ENCODE results near the gene FAM89A.
"Not testable (repeated sequence)": the region's sequence is repeated elsewhere in the genome, so short reads cannot be mapped to it uniquely, and the experiment has no call there.

FAM89A gene

DNA sequence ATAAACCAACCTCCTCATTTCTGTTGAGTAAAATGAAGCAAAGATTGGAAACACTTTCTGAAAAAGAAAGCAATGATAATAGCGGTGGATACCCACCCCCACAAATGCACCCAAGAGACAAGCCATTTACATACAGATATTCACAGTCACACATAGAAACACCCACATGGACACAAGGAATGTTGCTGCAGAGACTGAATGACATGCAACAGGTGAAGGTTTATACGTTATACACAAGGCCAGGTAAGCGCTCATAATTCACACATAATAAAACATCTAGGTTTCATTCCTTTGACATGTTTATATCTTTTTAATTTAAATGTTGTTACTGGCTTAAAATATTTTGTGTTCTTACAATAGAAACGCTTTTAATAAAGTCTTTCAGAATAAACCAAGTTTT, 39.9 kb downstream of the FAM89A start:
- in situ Hi-C loops (cut with MboI; ENCODE audit: low sequenced_read_pairs) = no loop called here

DNA sequence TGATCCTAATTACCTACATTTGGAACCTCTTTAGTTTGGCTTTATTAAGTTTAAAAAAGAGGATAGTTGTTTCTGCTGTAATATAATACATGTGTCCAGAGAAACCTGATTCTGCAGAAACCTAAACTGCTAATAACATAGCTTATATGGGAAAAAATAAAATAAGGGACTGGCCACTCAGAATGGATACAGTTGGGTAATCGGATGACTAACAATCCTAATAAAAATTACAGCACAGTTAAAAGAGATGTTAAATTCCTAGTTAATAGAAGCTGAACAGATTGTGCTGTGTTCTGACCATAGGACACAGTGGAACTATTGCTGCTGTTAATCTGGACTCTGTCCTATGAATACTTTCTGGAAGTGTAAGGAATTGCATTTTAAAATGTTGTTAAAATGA, 45.2 kb downstream of the FAM89A start:
- in situ Hi-C loops (cut with MboI; ENCODE audit: low sequenced_read_pairs) = no loop called here

DNA sequence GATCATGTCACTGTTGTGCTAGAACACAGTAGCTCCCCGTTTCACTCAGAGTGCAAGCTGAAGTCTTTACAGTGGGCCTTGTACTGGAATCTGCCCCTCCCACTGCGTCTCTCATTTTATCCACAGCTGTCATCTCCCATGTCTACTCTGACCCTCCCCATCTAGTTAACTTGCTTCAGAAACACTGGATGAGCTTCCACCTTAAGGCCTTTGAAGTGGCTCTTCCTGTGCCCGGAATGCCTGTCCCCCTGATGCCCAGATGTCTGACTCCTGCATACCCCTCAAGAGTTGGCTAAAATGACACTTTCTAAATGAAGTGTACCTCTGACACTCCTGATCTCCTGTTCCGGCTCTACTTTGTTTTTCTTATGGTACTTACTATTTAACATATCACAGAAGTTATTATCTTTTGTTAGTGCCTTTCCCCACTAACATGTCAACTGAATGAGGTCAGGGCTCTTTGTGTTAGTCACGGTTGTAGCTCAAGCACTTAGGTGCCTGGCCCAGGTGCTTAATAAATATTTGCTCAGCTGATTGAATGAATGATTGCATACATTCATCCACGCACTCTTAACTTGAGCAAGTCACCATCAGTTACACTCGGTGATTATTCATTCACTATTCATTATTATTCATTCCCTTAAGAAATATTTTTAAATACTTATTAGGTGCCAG, 47.8 kb downstream of the FAM89A start:
- in situ Hi-C loops (cut with MboI; ENCODE audit: low sequenced_read_pairs) = no loop called here

DNA sequence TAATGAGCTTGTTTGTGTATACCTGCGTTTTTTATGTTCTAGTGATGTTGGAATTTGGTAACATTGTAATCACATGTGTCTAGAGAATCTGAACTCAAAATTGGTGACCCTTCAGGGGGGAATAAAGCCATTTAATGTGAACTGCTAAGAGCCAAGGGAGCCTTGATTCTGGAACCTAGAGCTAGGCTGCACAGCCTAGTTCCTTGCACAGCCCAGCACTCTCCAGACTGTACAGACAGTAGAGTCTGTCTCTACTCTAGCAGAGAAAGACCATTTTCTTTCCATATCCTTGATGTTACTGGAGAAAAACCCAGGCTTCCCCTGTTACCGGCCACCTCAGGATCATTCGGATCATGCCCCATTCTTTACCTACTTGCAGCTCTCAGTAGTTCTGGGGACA, 52.6 kb downstream of the FAM89A start:
- in situ Hi-C loops (cut with MboI; ENCODE audit: low sequenced_read_pairs) = no loop called here

DNA sequence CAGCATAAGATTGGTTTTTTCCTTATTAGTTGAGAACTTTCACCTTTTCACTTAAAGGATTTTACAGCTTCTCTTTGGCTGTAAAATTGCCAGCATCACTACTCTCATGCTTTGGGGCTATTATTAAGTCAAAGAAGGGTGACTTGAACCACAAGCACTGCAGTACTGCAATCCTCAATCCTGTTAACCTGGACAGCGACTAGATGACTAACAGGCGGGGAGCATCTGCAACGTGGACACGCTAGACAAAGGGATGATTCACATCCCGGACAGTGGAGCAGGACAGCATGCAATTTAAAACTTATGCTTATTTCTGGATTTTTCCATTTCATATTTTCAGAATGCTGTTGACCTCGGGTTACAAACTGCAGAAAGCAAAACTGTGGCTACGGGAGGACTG, 53.1 kb downstream of the FAM89A start:
- in situ Hi-C loops (cut with MboI; ENCODE audit: low sequenced_read_pairs) = no loop called here

DNA sequence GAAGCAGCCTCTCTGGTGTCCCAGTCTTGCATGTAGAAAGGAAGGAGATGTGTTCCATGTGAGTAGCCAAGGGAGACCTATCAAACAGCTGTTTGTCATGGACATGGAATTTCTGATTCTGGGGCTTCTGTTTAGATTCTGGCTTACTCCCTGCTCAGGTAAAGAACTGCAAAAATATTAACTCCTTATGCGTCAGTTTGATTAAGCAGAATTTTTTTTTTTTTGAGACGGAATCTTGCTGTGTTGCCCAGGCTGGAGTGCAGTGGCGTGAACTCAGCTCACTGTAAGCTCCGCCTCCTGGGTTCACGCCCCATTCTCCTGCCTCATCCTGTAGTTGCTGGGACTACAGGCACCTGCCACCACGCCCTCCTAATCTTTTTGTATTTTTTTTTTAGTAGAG, 54.3 kb downstream of the FAM89A start:
- in situ Hi-C loops (cut with MboI; ENCODE audit: low sequenced_read_pairs) = no loop called here

DNA sequence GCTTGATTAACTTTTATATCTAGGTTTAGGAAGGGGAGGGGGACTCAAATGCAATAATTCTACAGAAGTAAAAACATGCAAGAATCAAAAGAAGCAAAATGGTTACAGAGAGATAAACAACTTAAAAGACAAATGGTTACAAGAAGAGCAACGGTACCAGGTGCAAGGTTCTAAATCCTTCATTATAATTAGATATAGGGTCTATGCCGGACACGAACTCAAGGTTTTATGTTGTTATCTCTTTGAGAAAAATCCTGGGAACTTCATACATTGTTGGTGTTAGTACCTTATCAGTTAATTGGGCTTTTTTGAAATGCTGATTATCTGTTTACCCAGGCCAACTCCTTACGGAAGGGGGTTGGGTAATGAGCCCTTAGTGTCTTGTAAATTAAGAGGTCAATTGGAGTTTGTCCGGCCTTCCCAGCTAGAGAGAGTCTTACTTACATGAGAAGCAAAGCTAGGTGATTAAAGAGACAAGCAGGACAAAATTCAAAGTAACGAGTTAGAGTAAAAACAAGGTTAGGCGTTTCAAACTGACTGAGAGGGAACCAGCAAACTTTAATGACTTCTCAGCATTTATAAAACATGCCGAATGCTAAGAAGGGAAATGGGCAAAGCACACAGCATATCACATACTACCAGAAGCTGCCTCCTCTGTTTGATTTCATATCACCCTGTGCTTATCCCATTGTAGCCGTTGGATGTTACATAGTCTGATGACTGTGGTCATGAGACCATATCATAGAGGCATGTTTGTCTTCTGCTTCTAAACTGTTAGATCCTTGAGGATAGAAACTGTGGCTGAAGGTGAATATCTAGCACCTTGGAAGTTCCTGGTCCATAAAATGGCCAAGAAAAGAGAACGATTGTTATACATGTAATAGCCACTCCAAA, 55.2 kb downstream of the FAM89A start:
- in situ Hi-C loops (cut with MboI; ENCODE audit: low sequenced_read_pairs) = not testable (repeated sequence)

DNA sequence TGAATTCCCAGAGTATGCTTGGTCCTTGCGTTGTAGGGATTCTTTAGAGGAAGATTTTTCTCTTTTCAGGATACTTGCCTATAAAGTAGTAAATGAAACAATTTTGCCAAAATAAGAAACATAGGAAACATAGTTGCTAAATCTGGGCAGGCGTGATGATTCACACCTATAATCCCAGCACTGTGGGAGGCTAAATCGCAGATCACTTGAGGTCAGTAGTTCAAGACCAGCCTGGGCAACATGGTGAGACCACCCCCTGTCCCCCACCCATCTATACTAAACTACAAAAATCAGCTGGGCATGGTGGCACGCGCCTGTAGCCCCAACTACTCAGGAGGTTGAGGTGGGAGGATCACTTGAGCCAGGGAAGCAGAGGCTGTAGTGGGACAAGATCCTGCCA, 56.2 kb downstream of the FAM89A start:
- in situ Hi-C loops (cut with MboI; ENCODE audit: low sequenced_read_pairs) = no loop called here

DNA sequence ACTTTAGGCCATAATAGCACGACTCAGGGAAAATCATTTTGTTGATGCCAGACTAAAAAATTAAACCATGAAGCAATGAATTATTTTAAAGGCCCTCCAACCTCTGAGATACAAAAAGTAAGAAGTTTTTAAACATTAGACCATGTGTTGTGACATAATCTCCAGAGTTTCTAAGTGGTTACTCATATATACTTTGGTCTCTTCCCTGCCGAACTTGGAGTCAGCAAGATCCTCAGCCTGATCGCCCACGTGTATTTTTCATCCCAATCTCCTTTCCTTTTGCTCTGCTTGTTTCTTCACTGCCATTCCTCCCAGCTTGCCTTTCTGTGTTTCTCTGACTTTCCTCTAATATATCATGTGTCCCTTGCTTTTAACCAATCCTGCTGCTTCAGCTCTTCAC, 57.4 kb downstream of the FAM89A start:
- in situ Hi-C loops (cut with MboI; ENCODE audit: low sequenced_read_pairs) = no loop called here

DNA sequence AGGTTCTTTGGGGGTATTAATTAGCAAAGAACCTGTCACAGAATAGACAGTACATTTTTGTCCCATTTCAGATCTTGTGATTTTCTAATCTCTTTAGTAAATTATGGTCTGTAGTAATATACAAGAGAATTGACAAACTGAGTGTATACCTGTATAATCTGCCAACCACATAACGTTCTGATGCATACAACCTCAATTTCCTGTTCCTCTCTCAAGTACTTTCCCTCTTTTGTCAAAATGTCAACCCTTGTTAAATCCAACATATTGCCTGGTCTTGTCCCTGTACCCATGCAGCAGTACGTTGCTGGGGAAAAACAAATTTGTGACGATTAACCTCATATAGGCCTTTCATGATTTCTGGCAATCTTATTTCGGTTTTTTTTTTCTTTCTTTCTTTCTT, 60.1 kb downstream of the FAM89A start:
- in situ Hi-C loops (cut with MboI; ENCODE audit: low sequenced_read_pairs) = no loop called here

DNA sequence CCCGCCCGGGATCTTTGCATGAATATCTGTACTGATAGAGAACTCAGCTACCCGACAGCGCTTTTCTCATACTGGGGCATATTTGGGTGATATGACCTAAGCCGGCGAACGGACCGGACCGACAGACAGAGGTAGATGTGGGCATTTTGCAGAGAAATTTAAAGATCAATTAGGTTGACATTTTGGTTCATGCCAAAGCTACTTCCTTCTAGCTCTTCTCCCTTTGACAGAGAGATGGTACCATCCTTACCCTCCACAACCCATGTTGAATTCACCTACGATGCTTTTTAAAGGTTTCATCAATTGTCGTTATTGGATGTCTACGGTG, 60.7 kb downstream of the FAM89A start:
- in situ Hi-C loops (cut with MboI; ENCODE audit: low sequenced_read_pairs) = no loop called here

DNA sequence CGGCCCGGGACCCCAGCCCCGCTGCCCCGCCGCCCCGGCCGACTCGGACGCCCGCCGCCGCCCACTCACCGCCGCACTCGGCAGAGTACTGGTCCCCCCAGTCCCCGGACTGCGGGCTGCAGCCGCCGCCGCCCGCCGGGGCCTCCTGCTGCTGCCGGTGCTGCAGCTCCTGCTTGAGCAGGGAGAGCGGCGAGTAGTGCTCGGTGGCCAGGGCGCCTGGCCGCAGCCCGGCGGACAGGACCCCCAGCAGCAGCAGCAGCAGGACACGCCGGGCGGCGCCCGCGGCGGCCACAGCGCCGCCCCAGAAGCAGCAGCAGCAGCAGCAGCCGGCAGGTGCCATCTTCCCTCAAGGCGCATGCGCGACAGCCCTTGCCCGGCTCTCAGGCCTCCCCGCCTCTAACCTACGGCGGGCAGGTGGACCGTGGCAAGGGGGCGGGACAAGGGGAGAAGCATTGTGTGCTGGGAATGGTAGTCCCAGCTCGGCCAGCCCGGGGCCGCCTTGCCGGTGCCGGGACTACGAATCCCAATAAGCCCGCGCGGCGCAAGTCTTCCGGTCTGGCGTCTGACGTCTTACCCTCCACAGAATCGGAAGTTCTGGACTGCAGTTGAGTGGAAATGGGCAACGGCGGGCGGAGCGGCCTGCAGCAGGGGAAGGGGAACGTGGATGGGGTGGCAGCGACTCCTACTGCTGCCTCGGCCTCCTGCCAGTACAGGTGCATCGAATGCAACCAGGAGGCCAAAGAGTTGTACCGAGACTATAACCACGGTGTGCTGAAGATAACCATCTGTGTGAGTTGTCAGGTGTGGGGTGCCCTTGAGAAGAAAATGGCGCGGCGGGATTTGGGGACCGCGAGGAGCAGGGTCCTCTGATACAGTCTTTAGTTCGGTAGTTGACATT, 61.3 kb downstream of the FAM89A start, which contains the start of the genes ARV1 and TTC13:
Gene ARV1, plus strand, starts transcription at position 604 of the 898 bp plus-strand sequence. Its CDS starts 12 bp downstream, at position 616.
Gene TTC13, minus strand, starts transcription at position 371 of the 898 bp plus-strand sequence. Its CDS starts 31 bp downstream, at position 340.
- in situ Hi-C loops (cut with MboI; ENCODE audit: low sequenced_read_pairs) = no loop called here

DNA sequence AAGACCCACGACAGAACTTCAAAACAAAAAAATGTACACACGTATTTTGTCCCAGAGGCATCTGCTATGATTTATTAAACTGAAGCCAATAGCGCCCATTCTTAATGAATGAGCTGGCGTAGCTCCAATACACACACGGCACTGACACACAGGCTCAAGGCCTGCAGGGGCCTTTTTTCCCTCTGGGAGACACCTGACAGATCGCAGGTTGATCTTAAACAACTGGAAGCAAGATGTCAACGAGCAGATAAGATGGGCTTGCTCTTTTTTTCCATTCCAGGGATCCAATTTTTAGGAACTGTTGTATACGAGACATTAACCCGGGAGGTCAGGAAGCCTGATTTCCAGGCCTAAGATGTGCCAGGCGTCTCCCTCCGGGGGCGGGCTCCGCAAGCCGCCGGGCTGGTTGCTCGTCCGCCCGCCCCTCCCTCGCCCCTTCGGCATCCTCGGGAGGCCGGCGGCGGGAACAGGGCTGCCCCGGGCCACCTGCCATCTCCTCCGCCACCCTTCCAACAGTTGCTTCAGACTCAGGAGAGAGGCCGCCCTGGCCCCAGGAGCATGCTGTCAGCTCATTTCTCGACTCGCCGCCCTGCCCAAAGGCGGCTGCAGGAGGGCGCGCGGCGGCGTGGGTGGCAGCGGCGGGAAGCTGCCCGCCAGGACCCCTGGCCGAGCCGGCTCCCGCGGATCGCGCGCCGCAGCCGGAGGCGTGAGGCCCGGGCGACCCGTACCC, 62.1 kb downstream of the FAM89A start:
- in situ Hi-C loops (cut with MboI; ENCODE audit: low sequenced_read_pairs) = no loop called here

DNA sequence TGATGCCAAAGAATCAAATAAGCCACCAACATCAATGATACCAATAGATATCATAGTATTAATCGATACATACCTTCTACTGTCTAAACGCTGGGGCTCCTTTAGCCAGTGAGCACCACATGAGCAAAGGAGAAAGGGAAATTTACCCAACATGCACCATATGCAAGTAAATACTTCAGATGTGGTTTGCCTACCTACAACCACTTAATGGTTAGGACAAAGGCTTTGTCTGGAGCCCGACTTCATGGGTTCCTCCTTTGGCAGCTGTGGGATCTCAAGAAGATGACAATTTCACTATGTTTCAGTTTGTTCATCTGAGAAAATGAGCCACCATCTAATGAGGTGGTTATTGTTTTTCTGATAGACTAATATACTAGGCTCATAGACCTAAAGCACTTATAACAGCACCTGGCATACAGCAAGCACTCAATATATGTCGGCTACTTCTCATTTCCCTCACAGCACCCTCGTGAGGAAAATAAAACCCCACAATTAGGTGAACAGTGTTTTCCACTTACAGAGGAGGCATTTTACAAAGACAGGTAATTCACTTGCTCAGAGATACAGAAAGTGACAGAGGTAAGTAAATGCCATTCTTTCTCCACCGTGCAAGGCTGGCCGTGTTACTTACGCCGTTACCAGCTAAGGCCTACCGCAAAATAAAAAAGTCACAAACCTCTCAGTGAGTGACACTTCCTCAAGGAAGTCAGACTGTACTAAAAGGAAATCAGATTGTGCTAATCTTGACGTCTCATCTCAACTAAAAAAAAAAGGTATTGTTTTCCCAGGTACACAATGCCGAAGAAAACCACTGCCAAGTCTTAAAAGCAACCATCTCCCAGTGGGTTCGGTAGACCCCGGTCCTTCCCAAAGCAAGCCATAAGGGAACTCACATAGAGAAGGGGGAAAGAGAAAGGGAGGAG, 63.0 kb downstream of the FAM89A start:
- in situ Hi-C loops (cut with MboI; ENCODE audit: low sequenced_read_pairs) = no loop called here

DNA sequence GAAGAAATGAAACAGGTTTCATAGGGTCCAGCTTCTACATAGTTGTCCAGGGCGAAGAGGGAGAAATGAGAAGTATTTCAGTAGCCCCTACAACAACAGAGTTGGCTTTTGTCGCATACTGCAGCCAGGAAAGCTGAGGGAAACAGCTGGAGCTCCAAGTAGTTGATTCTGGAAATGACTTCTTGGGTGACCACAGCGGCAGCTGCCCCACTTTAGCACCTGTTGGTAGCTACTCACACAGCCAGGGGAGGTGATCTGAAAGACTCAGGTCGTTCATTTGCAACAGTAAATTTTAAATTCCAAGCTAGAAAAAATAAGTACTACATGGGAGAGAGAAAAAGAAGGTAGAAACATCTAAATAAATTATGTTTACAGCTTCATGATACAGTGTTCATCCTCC, 63.7 kb downstream of the FAM89A start:
- in situ Hi-C loops (cut with MboI; ENCODE audit: low sequenced_read_pairs) = no loop called here

DNA sequence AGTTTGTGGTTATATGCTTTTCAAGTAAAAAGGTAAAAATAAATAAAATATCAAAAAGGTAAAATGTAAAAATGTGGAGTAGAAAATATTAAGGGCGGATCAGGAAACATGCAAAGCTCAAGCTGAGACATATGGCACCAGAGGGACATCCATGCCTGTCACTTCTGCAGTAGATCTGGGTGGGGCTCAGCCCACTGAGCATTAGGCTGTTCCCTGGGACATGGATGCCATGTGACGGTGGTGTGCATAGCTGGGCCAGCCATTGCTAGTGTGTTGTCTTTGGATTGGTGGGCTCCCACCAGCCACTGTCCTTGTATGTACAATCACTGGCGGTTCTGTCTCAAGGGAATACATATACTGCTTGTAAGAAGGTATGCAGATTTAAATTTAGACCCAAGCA, 64.4 kb downstream of the FAM89A start:
- in situ Hi-C loops (cut with MboI; ENCODE audit: low sequenced_read_pairs) = no loop called here

DNA sequence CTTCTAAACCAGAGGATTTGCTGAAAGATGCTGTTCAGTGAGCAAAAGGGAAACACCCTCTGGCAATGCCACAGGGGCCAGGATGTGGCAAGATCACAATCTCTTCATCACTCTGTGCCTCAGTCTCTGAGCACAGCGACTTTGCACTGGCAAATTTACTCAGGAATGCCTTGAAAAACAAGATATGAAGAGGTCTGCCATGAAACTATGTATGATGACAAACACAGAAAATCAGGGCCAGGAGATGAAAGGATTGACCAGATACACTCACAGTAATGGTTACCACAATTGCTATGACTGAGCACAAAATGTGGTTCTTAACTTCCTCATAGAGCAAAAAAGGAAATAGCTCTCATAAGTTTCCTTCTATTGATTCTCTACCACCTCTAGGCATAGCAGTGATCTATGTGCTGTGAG, 67.2 kb downstream of the FAM89A start:
- in situ Hi-C loops (cut with MboI; ENCODE audit: low sequenced_read_pairs) = no loop called here

DNA sequence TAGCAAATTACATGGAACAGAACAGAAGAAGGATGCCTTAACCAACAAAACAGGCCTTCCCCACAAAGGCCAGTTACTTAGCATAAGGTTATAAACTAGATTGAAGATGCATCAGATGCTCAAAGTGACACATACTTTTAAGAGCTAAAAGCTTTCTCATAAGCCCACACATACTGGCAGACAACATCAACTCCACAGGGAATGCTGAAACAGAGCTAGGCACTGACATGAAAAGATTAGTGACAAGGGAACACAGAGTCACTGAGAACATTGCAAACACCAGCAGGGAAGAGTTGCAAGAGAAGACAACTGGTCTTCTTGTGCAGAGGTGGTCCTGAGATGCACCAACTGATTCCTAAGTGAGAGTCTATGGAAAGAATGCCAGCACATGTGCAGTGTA, 68.3 kb downstream of the FAM89A start:
- in situ Hi-C loops (cut with MboI; ENCODE audit: low sequenced_read_pairs) = no loop called here

DNA sequence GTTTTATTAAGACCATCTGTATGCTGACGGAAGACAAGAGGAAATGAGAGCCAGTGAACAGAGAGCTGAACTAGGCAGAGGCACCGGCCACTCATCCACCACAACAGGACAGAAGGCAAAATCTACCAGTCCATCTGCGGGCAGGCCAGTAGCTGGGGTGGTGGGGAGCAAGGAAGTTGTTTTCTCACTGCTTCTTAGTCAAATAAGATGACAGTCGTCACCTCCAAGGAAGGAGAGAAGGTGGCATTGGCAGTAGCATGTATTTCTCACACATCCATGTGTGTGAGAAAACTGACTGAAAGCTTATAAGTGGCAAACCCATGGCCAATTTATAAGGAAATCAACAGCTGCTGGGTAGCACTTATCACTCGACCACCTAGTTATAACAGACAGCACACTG, 69.6 kb downstream of the FAM89A start:
- in situ Hi-C loops (cut with MboI; ENCODE audit: low sequenced_read_pairs) = no loop called here
